Neural cell (in vitro differentiated cells): ENCODE measurements around the gene SMTNL2. TPM values are rescaled to one million over a fixed set of nuclear protein-coding genes. Genes with fewer than 3 reads are reported as not detected.

Experiments
- H2AFZ ChIP-seq: fragments of 200-600, 300-800 bp; sonication (generic), shearing (Covaris generic); 2 replicates; pipeline ENCODE4 v1.6.0; 2014; ENCODE audit warnings: low read depth, mild to moderate bottlenecking, antibody characterized with exemption, low read length, moderate library complexity
- H3F3A ChIP-seq: fragments of 200-600 bp; shearing (Covaris generic); 2 replicates; pipeline ENCODE4 v1.6.1; 2016; ENCODE audit warnings: mild to moderate bottlenecking, moderate library complexity, mixed read lengths, antibody characterized with exemption, low read length; ENCODE audit not compliant: insufficient read depth, poor library complexity, severe bottlenecking
- H3K27ac ChIP-seq: fragments of 200-600, 300-800 bp; sonication (generic), shearing (Covaris generic); 2 replicates; pipeline ENCODE4 v1.5.1; 2014; ENCODE audit warnings: mild to moderate bottlenecking, low read length, moderate library complexity
- H3K27me3 ChIP-seq: fragments of 300-800, 200-600 bp; sonication (generic), shearing (Covaris generic); 2 replicates; pipeline ENCODE4 v1.6.0; 2014; ENCODE audit warnings: mild to moderate bottlenecking, low read depth, low read length, moderate library complexity; ENCODE audit not compliant: insufficient read depth
- H3K36me3 ChIP-seq: fragments of 300-800, 200-600 bp; sonication (generic), shearing (Covaris generic); 2 replicates; pipeline ENCODE4 v1.5.1; 2014; ENCODE audit warnings: mild to moderate bottlenecking, antibody characterized with exemption, low read length, moderate library complexity; ENCODE audit not compliant: insufficient read depth
- H3K4me2 ChIP-seq: fragments of 300-800, 200-600 bp; sonication (generic), shearing (Covaris generic); 2 replicates; pipeline ENCODE4 v1.6.0; 2014; ENCODE audit warnings: mild to moderate bottlenecking, low read length
- H3K4me3 ChIP-seq: fragments of 300-800, 200-600 bp; sonication (generic), shearing (Covaris generic); 2 replicates; pipeline ENCODE4 v1.5.1; 2014; ENCODE audit warnings: mild to moderate bottlenecking, low read length, moderate library complexity
- H3K79me2 ChIP-seq: fragments of 200-600 bp; shearing (Covaris generic); replicated peaks from 2 replicates; pipeline ENCODE4 v1.6.0; 2014; ENCODE audit warnings: mild to moderate bottlenecking, low read length, moderate library complexity; ENCODE audit not compliant: insufficient read depth
- H3K9ac ChIP-seq: fragments of 300-800, 200-600 bp; sonication (generic), shearing (Covaris generic); 2 replicates; pipeline ENCODE4 v1.6.1; 2016; ENCODE audit warnings: mild to moderate bottlenecking, low read length, mixed read lengths
- H3K9me2 ChIP-seq: fragments of 200-600 bp; shearing (Covaris generic); 2 replicates; pipeline ENCODE4 v1.6.1; 2016; ENCODE audit warnings: mild to moderate bottlenecking, low read length, mixed read lengths; ENCODE audit not compliant: insufficient read depth
- H3K9me3 ChIP-seq: fragments of 200-600, 300-800 bp; sonication (generic), shearing (Covaris generic); 2 replicates; pipeline ENCODE4 v1.6.1; 2016; ENCODE audit warnings: mild to moderate bottlenecking, mixed run types, low read length, moderate library complexity, mixed read lengths
- H4K20me1 ChIP-seq: fragments of 200-600 bp; shearing (Covaris generic); 2 replicates; pipeline ENCODE4 v1.6.1; 2016; ENCODE audit warnings: mild to moderate bottlenecking, mixed run types; ENCODE audit not compliant: insufficient read depth
- CTCF ChIP-seq: fragments of 450-650 bp; IDR thresholded peaks from 2 replicates; pipeline ENCODE4 v1.5.1; 2014; ENCODE audit warnings: antibody characterized with exemption, mild to moderate bottlenecking, moderate library complexity; ENCODE audit not compliant: poor library complexity, severe bottlenecking
- EZH2 ChIP-seq: fragments of 200-600, 300-800 bp; shearing (Covaris generic), sonication (generic); IDR thresholded peaks from 2 replicates; pipeline ENCODE4 v1.6.1; 2014; ENCODE audit warnings: antibody characterized with exemption, low read length, borderline replicate concordance, mild to moderate bottlenecking; ENCODE audit not compliant: insufficient read depth, poor library complexity, severe bottlenecking
- MXI1 ChIP-seq: fragments of 450-650 bp; conservative IDR thresholded peaks from 2 replicates; pipeline ENCODE4 v1.6.1; 2014; ENCODE audit warnings: antibody characterized with exemption, mild to moderate bottlenecking; ENCODE audit not compliant: poor library complexity, severe bottlenecking
- REST ChIP-seq: IDR thresholded peaks from 2 replicates; pipeline ENCODE4 v1.6.1; 2012; ENCODE audit warnings: borderline replicate concordance
- SMC3 ChIP-seq: fragments of 450-650 bp; conservative IDR thresholded peaks from 2 replicates; pipeline ENCODE4 v1.6.1; 2014; ENCODE audit warnings: antibody characterized with exemption, mild to moderate bottlenecking, moderate library complexity; ENCODE audit not compliant: poor library complexity
- TAF1 ChIP-seq: IDR thresholded peaks from 2 replicates; pipeline ENCODE4 v1.6.1; 2012; ENCODE audit warnings: low read depth
- polyA plus RNA-seq: library from polyadenylated mRNA; depleted of rRNA; stranded (reverse); fragments of >200 nt; gene quantifications from 2 replicates; pipeline ENCODE4 v1.2.3, GENCODE V29; 2014

Gene SMTNL2
- polyA plus RNA-seq, 1 donor from 2014 or later, result 0.81 TPM

GRCh38 chr17:4535667-4536258 is 48.6 kb upstream of the SMTNL2 start:
- Histone ChIP-seq H3K79me2 (no peaks in the 10 kb centered on the region), H3K4me3 (no peak overlapping the region), H2AFZ (no peak overlapping the region), H3F3A (no peaks in the 10 kb centered on the region), H3K36me3 (no peaks in the 10 kb centered on the region), H3K4me2 (no peak overlapping the region), H3K9me2 (no peaks in the 10 kb centered on the region), H3K9me3 (no peaks in the 10 kb centered on the region), H4K20me1 (no peaks in the 10 kb centered on the region), H3K9ac (no peak overlapping the region), H3K27me3 (no peaks in the 10 kb centered on the region), H3K27ac (no peak overlapping the region)
- TF ChIP-seq CTCF (no peak), TAF1 (no peak), MXI1 (no peak), REST (no peak), EZH2 (no peak)

- Histone ChIP-seq H3K9ac (no peak overlapping the region), H3K36me3 (no peaks in the 10 kb centered on the region), H3K9me2 (no peaks in the 10 kb centered on the region), H3K9me3 (no peaks in the 10 kb centered on the region), H2AFZ (no peak overlapping the region), H3K4me3 (no peak overlapping the region), H3K4me2 (no peak overlapping the region), H4K20me1 (no peaks in the 10 kb centered on the region), H3F3A (no peaks in the 10 kb centered on the region), H3K79me2 (no peaks in the 10 kb centered on the region), H3K27ac (no peak overlapping the region), H3K27me3 (no peaks in the 10 kb centered on the region)
- TF ChIP-seq EZH2, result no peak
- TF ChIP-seq CTCF, result no peak
- no peak for TF ChIP-seq TAF1
- TF ChIP-seq REST, result no peak
- no peak for TF ChIP-seq SMC3
These were observed 48.0 kb upstream of the SMTNL2 start for GRCh38 chr17:4536259-4536741.
